GM21526 (cell line): ENCODE results near the gene UGCG.
"Not testable (repeated sequence)": the region's sequence is repeated elsewhere in the genome, so short reads cannot be mapped to it uniquely, and the experiment has no call there.

Source experiments
- ATAC-seq: cut with Tn5 transposase; IDR thresholded peaks from one replicate; pipeline ENCODE4 v1.9.1; 2021; ENCODE audit warnings: moderate library complexity; ENCODE audit not compliant: unreplicated experiment, low FRiP score

UGCG gene

DNA sequence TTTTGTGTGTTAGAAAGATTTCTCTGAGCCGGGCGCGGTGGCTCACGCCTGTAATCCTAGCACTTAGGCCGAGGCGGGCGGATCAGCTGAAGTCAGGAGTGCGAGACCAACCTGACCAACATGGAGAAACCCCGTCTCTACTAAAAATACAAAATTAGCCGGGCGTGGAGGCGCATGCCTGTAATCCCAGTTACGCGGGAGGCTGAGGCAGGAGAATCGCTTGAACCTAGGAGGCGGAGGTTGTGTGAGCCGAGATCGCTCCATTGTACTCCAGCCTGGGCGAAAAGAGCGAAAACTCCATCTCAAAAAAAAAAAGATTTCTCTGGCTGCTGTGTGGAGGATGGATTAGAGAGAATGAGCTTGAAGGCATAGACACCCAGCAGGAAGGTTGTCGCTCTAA is 51.5 kb downstream of the UGCG start:
- not testable (repeated sequence) for ATAC-seq

DNA sequence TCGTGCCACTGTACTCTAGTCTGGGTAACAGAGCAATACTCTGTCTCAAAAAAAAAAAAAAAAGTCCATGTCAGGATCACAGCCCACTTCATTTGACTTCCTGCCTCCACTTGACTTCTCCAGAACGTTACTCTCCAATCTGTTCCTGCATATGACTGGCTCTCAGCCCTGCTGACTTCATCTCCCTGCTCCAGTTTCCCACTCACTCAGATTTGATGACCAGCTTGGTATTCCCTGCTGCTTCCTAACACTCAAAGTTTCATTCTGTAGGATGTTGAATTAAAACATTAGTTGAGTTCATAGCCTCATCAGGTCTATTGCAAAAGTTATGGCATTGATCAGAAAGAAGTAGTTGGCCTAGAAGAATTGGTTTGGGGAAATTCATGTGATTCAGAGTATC is 52.3 kb downstream of the UGCG start:
- no peak for ATAC-seq

DNA sequence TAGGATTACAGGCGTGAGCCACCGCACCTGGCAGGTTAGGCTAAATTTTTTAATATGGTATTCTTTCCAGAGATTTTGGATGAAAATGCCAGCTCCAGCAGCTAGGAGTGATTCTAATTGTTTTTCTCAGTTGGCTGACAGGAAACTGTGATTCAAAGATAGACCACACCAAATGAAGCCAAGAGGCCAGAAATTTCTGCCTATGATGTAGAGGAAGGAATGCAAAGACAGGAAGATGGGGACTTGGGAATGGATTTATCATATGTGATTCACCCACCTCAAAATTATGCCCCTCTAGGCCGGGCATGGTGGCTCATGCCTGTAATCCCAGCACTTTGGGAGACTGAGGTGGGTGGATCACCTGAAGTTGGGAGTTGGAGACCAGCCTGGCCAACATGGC is 53.3 kb downstream of the UGCG start:
- ATAC-seq, result no peak

DNA sequence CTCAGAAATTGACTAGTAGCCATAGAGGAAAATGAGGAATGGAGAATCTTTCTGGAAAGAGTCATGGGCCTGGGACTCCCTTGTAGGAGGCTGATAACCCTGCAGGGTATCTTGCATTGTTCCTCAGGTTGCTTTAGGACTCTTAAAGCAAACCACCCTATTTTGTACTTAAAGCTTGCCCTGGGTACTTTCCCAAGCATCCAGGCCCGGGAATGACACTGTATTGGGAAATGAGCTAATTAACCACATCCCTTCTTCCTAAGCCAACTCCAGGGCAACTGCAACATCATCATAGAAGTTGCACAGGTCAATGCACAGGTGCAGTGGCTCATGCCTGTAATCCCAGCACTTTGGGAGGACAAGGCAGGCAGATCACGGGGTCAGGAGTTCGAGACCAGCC is 55.9 kb downstream of the UGCG start:
- no peak for ATAC-seq

DNA sequence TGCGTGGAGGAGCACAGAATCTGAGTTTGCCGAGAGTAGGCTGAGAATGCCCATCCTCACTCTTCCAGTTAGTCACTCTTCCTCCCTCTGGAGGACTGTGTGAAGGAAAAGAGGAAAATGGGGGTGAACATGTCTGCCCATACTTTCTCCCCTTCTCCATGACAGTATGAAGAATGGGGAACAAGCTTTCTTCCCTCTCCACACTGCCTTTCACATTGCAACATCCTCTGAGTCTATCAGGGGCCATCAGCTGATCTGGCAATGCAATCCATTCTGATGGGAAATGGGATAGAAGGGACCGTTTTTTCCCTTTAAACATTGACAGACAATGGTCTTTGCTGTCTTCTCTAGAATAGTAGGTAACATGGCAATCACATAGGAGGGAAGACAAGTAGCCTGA is 56.8 kb downstream of the UGCG start:
- no peak for ATAC-seq

DNA sequence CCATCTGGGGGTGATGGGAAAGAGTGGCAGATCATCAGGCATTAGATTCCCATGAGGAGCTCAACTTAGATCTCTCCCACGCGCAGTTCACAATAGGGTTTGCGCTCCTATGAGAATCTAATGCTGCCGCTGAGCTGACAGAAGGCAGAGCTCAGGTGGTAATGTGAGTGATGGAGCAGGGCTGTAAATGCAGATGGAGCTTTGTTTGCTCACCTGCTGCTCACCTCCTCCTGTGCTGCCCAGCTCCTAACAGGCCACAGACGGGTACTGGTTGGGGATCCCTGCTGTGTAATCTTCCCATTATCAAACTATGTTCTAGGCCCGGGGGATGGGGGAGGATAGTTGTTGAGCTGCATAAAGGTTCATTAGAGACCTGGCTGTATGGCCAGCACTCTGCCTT is 58.4 kb downstream of the UGCG start:
- ATAC-seq, result no peak

DNA sequence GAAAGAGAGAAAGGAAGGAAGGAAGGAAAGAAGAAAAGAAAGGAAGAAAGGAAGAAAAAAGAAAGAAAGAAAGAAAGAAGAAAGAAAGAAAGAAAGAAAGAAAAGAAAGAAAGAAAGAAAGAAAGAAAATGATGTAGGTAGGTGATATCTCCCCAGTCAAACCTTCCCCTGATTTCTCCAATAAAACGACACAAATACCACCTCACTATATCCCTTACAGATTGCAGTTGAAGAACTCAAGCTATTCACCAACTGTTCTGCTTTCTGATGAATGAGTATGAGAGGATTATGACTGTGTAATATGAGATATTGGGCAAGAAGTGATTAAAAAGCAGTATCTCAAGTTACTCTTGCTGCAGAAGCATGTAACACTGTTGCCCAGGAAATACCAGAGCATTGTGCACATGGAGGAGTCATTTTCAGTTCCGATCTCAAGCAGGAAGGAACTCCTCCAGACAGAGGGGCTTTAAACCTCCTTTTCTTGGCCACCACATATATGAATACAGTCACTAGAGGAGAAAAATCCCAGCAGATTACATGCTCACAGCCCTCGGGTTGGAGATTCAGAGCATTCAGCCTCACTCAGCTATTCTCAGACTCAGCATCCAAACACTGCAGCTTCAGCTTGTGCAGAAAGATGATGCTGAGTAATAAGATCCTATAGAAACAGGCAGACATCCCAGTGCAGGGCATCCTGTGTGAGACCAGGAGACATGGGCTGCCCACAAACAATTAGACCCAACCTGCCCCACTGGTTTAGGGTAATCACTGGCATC is 61.4 kb downstream of the UGCG start:
- ATAC-seq, result no peak

DNA sequence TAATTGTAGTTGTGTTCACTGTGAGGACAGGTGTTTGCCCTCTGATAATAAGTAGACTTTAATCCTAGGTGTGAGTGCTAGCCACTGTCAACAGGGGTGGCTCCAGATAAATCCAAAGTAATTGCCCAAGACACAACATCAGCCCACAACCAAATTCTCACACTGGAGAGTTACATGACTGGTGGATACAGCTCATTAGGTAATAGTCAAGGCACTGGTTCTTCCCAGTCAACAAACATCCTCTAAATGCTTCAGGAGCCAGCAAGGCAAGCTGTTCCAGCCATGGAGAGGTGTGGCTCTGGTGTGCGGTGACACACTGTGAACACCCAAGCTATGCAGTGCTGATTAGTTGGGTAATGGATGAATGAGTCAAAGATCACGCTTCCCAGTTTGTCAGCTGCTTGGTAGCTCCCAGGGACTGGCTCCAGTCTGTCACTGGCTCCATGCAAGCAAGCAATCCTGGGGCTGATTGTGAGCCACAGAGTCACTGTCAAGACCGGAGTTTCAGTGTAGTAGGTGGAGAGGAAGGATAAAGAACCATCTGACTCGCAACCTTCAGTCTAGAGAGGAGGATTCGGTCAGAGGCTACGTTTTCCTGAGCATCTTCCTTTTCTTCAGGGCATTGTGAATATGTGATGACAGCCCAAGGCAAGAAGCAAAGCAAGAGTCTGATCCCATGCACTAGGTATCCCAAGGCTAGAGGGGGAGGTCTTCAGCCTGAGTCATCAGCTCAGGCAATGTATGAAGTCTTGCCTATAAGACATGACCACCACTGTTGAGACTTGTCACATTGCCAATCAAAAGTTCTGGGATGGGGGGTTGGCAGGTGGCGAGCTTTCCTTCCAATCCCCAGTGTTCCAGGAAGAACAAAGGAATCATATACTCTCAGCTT is 63.1 kb downstream of the UGCG start:
- ATAC-seq, result no peak

DNA sequence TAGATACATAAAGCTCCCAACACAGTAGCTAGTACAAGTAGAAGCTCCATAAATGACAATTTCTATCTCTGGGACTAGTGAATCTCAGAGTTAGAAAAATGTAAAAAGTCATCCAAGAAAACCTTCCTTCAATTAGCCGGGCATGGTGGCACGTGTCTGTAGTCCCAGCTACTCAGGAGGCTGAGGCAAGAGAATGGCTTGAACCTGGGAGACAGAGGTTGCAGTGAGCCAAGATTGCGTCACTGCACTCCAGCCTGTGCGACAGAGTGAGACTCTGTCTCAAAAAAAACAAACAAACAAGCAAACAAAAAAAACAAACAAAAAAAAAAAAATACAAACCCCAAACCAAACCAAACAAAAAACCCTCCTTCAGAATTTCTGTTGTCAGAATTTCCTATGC is 63.9 kb downstream of the UGCG start:
- ATAC-seq, result not testable (repeated sequence)

DNA sequence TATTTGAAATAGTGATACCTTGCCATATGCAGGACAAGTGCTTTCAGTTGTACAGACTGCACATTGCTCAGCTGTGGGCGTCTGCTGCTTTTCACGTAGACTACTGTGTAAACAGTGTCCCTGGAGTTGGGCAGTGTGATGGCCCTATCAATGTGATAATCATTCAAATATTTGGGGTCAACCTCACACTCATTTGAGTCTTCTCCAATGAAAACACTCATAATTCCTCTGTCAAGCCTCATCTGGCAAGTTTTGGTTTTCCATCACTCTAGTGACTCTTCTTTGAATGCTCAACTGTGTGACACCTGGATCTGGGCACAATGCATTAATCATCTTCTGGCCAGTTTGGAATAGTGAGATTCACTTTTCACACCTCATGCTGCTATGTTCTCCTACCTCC is 64.4 kb downstream of the UGCG start:
- no peak for ATAC-seq

DNA sequence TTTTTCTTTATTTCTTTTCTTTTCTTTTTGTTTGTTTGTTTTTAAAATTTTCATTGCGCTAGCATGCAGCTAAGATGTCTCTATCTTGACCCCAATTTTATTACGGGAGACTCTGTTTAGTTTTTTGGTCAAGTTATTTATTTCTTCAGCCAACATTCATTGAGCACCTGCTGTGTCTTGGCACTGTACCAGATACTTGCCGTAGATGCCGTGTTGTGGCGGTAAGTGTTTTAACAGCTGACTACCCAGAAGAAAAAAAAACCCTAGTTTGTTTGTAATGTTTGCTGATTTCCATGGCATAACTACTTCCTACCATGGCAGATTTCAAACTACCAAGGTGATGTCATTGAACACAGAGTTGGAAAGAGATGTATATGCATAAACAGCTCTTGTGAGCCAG is 65.0 kb downstream of the UGCG start:
- no peak for ATAC-seq

DNA sequence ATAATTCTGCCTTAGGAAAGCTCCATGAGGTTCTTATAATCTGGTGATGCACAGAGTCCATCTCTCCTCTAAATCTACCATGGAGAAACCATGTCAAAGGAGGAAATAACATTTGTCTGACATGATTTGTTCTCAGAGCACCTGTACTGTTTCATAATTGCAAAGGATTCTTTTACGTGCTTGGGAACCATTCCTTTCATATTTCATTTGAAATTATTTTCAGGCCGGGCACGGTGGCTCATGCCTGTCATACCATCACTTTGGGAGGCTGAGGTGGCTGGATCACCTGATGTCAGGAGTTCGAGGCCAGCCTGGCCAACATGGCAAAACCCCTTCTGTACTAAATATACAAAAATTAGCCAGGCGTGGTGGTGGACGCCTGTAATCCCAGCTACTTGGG is 65.4 kb downstream of the UGCG start:
- no peak for ATAC-seq

DNA sequence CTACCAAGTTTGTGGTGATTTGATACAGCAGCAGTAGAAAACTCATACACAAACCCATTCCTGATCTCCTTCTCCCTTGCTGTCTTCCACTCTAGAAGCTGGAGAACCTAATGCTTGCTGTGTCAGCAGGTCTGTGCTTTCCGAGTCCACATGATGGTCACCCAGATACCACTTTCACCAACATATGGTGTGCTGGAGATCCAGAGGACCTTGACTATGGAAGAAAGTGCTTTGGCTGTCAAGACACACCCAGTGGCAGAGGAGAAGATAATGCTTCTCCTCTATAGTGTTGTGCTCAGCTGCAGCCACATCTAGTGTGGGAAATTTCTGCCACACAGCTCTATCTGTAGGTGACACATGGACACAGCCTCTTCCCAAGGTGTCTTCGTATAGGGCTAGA is 67.4 kb downstream of the UGCG start:
- ATAC-seq, result no peak

DNA sequence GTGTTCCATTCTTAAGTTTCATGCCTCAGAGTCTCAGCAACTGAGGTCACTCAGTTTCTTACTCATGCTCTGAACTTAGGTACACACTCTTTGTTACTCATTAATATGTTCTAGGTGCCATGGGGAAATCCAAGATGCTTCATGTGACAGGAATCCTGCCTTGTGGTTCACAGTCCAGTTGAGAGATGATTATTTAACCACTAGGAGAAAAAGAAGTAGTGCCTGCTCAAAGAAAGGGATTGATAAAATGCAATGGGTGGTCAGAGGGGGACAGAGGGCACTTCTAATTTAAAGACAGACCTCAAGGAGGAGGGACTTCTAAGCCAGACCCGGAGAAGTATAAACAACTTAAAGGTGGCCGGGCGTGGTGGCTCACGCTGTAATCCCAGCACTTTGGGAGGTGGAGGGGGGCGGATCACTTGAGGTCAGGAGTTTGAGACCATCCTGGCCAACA is 69.0 kb downstream of the UGCG start:
- ATAC-seq, result no peak

DNA sequence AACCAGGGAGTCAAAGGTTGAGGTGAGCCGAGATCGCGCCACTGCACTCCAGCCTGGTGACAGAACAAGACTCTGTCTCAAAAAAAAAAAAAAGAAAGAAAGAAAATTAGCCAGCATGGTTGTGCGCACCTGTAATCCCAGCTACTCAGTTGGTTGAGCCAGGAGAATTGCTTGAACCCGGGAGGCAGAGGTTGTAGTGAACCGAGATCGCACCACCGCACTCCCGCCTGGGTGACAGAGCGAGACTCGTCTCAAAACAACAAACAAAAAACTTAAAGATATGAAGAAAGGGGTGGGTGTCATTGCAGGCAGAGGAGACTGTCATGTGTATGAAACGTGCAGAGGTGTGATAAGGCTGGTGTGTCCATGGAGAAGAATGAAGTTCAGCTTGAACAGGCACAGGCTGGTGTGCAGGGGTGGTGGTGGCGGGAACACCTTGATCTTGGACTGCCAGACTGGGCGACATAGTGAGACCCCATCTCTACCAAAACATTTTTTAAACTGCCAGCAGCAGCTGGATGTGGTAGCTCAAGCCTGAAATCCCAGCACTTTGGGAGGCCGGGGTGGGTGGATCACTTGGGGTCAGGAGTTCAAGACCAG is 69.6 kb downstream of the UGCG start:
- no peak for ATAC-seq

DNA sequence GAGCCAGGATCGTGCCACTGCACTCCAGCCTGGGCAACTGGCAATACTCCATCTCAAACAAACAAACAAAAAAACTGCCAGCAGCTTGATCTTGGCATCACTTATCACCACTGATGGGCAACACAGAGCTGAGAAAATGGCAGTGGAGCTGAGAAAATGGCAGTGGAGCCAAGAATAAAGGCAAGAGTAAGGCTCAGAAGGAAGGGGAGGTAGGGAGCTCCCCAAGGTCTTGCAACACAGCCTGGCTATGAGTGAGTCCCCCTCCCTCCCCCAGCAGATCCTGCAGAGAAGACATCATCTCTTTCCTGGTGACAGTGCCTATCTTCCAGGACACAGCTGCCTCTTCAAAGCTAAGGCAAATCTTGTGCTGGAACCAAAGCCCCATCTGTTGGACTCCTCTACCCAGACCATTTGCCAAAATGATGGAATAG is 70.3 kb downstream of the UGCG start:
- ATAC-seq, result no peak

DNA sequence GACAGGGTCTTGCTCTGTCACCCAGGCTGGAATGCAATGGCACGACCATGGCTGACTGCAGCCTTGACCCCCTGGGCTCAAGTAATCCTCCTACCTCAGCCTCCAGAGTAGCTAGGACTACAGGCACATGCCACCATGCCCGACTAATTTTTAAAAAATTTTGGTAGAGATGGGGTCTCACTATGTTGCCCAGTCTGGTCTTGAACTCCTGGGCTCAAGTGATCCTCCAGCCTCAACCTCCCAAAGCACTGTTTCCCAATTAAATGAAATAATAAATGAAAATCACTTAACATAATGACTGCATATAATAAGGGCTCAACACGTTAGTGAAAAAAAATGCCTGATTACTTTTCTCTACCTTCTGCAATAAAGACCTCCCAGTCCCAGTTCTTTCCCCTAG is 71.0 kb downstream of the UGCG start:
- ATAC-seq, result no peak

DNA sequence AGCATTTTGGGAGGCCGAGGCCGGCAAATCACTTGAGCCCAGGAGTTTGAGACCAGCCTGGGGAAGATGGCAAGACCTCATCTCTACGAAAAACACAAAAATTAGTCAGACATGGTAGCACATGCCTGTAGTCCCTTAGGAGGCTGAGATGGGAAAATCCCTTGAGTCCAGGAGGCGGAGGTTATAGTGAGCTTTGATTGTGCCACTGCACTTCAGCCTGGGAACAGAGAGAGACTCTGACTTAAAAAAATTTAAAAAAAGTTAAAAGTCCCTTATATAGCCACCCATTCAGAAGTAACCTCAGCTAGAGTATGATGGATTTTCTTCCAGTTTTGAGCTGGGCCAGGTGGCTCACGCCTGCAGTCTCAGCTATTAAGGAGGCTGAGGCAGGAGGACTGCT is 72.4 kb downstream of the UGCG start:
- ATAC-seq, result no peak

DNA sequence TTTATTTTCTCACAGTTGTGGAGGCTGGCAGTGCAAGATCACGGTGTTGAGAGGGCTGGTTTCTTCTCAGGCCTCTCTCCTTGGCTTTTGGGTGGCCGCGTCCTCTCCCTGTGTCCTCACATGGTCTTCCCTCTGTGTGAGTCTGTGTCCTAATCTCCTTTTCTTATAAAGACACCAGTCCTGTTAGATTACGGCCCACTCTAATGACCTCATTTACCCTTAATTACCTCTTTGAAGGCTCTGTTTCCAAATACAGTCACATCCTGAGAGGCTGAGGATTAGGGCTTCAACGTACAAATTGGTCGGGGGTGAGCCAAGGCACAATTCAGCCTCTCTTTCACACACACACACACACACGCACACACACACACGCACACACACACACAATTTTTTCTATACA is 73.0 kb downstream of the UGCG start:
- ATAC-seq, result no peak

DNA sequence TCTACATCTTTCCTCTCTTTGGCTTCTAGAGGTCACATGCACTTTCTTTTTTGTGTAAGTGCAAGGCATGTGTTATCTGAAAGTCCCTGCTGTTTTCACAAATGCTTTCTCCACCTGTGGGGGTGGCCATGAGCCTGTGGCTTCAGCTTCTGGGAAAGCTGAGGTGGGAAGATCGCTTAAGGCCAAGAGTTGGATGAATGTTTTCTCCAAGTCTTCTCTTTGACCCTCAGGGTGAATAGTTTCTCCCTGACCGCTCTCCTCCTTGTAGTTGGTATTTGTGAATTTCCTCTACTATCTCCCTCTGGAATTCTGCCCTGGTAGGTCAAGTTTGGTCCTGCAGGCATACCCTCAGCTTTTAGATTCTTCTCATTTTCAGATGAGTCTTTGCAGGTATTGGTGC is 74.2 kb downstream of the UGCG start:
- no peak for ATAC-seq

DNA sequence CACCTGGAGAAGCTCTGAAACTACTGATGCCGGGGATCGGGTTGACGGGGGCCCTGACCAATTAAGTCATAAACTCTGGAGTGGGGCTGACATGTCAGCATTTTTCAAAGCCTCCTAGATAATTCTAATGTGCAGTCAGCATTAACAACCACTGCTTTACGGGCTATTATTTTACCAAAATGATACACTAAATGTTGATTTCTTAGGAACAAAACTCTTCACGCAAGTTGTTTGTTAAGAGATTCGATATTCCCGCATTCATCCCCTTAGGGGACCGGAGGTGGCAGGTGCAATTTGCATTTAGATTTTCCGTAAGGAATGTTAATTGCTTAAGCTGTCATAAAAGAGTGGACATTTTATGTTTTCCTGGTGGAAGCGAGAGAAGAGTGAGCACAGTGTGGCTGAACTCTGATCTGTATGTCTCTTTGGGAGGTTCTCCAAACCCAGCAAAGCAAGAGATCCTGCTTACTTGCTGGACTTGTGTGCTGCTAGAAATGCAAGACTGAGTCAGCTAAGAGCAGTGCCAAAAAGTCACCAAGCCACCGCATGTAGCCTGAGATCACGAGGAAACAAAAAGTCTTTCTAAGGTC is 77.6 kb downstream of the UGCG start:
- ATAC-seq, result no peak
